Pons (tissue), 1 donor: ENCODE data around the gene MROH7.

Experiments used
- DNase-seq: peaks from one replicate; pipeline ENCODE4 v3.0.0-alpha.2; 2016; ENCODE audit warnings: low spot score

Gene MROH7

DNA sequence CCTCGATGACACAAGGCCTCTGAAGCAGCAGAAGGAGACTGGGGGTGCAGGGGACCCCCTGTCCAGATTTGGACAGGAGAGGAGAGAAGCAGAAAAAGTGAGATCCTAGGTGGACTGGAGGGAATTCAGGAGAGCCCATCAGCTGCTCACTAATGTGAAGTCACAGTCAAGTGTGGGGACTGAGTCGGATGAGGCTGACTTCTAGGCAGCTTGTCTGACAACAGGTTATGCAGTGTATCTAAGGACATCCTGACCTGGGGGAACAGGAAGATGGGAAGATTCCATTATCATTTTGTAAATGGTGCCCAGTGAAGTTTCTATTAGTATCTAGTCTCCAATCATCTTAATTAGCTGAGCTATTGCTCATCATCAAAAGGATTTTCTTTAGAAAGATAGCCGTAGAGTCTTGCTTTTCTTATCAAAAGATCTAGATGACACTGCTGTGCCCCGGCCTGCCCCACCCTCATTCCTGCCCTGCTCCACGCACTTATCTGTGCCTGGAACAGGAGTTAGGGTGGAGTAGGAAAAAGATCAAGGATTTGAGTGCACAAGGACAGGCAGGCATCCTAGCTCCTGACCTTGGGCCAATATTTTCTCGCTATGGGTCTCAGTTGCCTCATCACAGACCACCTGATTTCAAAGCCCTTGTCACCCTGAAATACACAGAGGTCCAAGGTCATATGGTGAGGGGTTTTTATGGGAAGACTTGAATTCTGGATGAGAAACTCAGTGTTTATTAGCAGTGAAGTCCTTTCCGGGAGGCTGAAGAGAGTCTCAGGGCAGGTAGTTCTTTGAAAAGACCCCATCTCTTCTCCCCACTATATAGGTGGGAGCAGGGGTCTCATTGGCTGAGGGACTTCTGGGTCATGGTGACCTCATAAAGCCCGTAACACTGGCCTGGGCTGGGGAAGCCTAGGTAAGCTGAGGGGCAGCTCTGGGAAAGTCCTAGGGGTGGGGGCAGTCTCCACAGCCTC is at the start of gene MROH7:
Gene MROH7, plus strand, starts transcription at position 924 of the 974 bp plus-strand sequence. CDS start 11,141 bp downstream, outside the sequence.
- DNase-seq = no peak

DNA sequence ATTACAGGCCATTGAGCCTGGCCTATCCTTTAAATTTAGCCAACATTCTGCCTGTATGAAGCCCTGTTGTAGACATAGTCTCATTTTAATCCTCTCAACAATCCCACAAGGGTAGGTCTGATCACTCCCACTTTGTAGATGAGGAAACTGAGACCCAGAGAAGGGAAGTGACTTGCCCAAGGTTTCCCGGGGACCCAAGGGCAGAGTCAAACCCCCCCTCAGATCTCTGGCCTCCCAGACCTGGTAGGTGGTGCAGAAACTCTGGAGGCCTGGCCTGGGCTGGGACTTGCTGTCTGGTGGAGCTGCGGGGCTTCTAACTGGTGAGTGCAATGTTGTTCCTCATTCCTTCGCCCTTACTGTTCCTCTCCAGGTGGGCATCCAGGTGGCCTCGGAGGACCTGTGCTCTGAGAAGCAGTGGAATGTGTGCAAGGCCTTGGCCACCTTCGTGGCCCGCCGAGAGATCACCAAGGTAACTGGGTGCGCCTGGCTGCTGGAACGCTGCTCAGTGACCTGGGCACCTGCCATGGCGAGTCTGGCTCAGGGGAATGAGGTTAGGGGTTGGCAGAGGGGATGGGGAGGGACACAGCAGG is 47.9 kb upstream of the MROH7 start:
- DNase-seq = no peak

DNA sequence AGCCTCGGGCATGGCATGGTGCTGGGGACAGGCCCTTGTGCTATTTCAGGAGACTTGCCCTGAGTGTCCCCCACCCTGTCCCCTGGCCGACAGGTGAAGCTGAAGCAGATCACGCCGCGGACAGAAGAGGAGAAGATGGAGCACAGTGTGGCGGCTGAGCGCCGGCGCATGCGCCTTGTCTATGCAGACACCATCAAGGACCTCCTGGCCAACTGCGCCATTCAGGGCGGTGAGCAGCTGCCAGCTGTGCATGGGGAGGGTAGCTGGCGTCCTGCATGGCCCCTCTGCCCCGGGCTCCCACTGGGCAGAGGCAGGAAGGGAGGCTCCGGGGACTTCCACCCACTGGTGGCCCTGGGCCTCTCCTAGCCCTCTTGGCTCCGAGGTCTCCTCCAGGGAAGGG is 47.1 kb upstream of the MROH7 start:
- DNase-seq = no peak

DNA sequence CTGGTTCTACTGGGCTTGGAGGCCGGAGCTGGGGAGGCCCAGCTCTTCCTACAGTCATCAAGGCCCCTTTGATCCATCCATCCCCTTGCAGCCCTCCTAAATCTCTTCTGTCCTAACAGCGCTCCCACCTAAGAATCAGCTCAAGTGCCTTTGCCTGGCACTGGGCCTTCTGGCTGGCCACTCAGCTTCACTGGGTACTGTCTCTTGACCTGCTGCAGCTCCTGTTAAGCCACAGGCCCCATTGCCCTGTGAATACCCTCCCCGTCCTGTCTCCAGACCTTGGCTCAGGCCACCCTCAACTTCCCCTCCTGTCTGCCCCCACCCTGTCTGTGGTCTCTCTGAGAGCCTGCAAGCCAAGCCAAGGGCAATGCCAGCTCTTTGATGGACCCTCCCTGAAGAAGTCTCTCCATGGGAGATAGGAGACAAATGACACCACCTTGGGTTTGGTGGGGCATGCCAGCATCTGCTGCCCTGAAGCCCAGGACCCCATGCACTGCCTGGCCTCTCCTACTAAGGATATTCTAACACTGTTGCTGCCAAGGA is 45.6 kb upstream of the MROH7 start:
- DNase-seq = no peak

DNA sequence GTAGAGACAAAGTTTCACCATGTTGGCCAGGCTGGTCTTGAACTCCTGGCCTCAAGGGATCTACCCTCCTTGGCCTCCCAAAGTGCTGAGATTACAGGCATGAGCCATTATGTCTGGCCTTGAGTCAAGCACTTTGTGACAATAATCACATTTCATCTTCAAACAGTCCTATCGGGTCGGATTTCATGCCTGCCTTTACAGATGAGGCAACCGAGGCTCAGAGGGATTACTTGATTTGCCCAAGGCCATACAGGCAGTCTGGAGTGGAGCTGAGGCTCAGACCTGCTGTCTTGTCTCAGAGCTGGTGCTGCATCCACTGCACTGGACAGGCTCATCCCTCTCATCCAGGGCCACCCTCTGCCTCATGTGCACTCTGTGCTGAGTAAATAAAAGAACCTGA is 44.8 kb upstream of the MROH7 start:
- DNase-seq = no peak

DNA sequence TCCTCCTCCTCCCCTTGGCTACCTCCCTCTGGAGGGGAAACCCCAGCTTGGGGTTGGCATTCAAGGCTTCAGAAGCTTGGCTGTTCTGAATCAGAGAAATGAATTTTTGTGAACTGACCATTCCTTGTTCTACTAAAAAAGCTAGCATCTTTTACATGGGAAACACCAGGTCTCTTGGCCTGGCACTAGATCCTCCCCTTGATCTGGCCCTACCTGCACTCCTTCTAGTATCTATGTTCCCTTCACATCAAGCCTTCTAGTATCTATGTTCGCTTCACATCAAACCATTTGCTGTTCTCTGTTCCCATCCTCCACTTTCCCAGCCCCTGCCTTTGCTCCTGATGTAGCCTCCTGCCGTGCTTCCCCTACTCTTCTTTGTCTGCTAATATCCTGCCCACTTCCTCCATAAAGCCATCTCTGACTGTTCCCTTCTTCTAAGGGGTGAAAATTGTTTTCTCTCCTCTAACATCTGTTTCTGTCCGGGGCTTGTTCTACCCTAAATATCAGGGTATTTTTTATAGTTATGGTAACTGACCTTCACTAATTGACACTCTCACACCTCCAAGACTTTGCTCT is 44.0 kb upstream of the MROH7 start:
- no peak for DNase-seq

DNA sequence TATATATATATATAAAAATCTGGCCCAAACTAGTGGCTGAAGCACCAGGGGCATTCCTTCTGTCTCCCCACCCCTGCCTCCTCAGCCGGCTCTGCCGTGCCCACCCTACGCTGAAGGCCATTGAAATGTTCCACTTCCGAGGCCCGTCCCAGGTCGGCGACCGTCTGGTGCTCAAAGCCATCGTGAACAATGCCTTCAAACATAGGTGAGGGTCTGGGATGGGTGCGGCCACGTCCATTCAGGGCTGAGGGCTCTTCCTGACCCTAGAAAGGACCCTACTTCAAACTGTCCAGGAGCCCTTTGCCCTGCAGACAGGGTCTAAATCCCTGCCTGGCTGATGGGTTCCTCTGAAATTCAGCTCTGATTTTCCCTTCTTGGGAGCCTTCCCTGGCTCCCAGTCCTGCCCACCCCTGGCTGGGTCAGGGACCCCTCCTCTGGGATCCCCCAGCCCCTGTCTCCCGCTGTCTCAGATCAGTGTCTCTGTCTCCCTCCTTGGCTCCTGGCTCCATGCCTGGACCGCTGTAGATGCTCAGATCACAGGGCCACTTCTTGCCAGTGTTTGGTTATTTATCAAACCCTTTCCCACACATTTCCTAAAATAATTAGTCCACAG is 42.3 kb upstream of the MROH7 start:
- DNase-seq = no peak

DNA sequence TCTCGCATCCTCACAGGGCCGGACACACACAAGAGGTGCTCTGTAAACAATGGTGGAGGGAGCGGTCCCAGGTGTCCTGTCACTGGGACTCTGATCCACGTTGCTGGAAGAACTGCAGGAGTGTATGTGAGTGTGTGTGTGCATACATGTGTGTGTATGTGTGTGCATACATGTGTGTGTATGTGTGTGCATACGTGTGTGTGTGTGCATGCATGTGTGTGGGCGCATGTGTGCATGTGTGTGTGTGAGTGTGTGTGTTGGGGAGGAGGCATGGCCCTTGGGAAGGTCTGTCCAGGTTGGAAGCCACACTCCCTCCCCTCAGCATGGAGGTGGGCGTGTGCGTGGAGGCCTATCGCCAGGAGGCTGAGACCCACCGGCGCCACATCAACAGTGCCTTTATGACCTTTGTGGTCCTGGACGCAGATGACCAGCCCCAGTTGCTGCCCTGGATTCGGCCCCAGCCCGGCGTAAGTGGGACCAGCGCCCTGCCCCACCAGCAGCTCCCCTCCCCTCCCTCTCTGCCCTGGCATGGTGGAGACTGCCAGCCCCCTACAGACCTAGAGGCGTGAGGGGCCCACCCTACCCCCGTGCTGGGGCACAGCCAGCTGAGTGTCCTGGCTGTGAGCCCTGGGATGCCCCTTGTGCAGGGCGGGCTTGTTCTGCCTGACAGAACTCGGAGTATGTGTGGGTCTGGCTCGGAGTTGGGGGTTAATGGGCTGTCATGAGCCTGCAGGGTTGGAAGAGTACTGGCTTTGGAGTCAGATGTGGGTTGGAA is 40.5 kb upstream of the MROH7 start:
- DNase-seq = no peak

DNA sequence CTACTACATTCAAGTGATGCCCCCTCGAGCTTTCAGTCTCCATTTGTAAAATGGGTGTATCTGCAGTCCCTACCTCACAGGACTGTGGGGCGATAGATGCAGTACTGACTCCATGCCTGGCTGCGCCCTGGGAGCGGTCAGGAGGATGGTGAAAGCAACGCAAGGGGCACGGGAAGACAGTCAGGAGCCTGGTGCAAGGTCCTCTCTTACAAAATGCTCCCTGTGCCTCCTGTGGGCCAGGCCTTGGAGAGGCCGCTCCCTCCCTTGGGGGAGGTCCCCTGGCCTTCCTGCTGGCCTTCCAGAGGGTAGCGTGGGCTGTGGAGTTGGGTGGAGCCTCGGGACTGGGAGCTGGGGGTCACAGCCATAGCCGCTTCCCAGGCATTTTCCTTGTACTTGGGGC is 39.9 kb upstream of the MROH7 start:
- DNase-seq = no peak

DNA sequence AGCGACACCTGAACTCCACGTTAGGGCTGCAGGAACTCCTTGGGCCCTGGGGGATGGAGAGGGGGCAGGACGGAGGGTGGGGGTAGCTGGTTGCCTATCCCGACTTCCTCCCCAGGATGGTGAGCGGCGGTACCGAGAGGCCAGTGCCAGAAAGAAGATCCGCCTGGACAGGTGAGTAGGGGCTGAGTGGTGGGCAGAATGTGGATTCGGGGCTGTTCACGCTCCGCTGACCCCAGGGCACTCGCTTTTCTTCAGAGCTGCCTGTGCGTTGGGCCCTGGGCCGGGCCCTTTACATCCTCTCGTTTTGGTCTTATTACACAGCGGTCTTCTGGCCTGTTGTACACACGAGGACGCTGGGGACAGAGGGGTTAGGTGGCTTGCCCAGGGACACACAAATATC is 39.0 kb upstream of the MROH7 start:
- no peak for DNase-seq

DNA sequence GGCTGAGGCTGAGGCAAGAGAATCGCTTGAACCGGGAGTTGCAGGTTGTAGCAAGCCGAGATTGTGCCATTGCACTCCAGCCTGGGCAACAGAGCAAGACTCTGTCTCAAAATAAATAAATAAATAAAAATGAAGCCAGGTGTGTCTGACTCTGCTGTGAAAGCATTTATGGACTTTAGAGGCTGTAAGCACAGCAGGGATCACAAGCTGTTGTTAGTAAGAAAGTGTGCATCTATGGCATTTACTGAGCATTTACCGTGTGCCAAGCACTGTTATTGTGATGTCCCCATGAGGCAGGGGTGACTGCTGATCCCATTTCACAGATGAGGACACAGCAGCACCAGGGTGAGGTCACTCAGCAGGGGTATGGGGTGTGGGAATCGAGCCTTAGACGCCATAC is 38.3 kb upstream of the MROH7 start:
- no peak for DNase-seq

DNA sequence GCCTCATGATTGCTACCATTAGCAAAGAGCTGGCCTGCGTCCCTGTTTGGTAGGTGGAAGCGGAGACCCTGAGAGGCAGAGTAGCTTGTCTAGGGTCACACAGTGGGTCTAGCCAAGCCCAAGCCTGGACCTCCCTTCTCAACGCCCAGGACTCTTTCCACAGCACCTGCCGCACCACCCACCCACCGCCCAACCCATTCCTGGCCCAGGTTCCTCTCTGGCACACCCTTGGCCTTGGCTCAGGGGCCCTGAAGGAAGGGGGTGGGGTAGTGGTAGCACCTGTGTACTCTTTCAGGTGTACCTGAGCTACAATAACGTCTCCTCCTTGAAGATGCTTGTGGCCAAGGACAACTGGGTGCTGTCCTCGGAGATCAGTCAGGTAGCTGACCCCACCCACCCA is 37.5 kb upstream of the MROH7 start:
- DNase-seq = no peak

DNA sequence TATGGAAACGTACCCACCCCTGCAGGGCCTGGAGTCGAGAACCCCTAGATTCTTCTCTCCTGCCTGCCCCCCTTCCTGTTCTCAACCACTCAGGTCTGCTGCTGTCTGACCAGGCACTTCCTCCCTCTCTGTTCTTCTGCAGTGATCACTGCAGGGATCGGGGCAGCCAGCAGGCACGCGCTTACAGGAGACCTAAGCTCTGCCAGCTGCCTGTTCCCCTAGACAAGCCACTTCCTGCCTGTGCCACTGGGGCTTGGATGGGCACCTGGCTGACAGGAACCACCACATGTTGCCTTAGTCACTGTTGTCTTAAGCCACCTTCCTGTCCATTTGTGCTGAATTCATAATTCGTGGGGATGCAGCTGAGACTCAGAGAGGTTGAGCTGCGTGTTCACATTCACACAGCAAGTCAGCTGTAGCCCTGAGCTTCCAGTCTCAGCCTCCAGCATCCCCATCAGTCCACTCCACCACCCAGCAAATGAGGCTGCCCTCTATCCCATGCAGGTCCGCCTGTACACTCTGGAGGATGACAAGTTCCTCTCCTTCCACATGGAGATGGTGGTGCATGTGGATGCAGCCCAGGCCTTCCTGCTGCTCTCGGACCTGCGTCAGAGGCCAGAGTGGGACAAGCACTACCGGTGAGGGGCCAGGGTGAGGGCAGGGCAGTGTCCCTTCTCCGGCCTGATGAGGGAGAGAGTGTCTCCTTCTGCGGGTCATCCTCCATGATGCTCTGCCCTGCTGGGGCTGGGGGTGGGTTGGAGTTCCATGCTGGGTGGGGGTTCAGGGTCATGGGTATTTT is 36.8 kb upstream of the MROH7 start:
- no peak for DNase-seq

DNA sequence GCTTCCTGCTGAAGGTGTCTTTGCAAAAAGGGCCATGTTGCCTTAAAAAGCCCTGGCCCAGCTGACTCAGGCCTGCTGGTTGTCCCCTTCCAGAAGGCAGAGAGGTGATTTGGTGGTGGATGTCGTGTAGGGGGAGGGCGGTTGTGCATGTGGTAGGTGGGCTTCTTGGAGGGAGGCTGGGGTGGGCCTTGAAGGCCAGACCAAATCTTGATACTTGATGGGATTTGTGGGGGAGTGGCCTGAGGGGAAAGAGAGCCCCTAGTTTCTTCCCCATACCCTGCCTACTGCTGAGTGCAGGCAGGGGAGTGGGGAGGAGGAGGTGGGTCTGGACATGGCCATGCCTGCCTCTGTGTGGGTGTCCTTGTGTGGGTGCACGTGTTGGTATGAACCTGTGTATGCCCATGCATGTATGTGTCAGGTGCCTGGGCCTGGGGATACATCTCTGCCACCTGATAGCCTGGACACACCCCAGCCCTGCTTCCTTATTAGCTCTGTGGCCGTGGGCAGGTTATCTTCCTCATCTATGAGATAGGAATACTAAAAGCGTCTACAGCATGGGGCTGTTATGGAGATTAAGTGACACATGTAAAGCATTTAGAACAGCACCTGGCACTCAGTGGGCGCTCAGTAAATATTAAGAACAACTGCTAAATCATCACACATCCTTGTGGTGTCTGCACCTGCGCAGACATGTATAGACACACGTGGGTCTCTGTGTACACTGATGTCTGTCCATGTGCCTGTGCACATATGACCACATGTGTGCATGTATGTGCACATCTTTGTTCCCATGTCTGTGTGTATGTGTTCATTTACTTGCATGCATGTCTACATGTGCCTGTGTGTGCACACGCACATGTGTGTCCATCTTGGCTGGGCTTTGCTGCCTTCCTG is 35.2 kb upstream of the MROH7 start:
- DNase-seq = no peak

DNA sequence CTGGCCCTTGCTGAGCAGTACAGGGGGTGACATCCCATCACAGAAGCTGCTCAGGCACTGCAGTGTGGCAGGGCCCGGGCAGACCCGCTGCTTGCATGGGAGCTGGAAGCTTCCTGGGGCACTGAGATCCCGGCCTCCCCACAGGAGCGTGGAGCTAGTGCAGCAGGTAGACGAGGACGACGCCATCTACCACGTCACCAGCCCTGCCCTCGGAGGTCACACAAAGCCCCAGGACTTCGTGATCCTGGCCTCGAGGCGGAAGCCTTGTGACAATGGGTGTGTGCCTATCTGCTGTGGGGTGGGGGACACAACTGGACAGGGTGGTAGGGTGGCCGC is 34.6 kb upstream of the MROH7 start:
- no peak for DNase-seq

DNA sequence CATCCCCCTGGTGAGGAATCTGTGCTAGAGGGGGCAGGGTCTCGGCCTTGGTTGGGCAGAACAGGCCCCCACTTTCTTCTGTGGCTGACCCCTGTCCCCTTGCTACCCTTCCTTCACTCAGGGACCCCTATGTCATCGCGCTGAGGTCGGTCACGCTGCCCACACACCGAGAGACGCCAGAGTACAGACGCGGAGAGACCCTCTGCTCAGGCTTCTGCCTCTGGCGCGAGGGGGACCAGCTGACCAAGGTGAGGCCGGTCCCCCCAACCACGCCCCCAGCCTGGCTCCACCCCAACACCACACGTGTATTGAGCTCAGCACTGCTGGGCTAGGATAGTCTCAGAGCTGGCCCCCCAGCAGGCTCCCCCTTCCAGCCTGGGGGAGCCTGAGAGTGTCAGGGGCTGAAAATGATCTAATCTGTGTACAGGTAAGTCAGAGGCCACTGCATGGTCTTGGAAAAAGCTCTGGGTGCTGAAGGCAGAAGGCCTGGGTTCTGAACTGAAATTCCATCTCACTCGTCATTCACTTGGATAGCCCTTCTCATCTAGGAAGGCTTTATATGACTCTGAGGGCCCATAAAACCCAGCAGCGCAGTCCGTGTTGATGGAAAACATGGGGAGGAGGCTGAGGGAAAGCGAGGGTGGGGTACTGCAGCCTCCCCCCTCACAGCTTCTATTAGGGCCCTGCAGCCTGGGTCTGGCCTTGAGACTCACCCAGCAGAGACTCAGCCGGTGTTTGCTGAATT is 33.6 kb upstream of the MROH7 start:
- no peak for DNase-seq

DNA sequence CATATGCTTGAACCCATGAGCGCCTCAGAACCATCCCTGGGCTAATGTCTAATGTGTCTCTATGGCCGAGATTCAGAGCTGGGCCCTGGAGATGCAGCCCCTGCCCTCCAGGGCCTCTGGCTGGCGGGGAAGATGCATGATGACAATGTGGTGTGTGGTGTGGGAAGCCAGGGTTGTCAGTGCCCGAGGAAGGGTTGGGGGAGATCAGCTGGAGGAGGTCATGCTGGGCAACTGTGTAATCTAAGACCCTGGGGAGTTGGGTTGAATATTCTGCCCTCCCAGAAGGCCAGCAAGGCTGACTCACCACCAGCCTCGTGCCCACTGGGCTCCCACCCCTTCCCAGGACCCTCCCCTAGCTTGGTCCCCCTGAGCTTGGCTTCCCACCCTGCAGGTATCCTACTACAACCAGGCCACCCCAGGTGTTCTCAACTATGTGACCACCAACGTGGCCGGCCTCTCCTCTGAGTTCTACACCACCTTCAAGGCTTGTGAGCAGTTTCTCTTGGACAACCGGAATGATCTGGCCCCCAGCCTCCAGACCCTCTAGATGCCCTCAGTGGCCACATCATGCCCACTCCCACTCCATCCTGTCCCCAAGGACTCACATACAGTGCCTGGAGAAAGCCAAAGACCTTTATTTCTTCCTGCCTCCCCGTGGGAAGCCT is 32.9 kb upstream of the MROH7 start:
- no peak for DNase-seq

DNA sequence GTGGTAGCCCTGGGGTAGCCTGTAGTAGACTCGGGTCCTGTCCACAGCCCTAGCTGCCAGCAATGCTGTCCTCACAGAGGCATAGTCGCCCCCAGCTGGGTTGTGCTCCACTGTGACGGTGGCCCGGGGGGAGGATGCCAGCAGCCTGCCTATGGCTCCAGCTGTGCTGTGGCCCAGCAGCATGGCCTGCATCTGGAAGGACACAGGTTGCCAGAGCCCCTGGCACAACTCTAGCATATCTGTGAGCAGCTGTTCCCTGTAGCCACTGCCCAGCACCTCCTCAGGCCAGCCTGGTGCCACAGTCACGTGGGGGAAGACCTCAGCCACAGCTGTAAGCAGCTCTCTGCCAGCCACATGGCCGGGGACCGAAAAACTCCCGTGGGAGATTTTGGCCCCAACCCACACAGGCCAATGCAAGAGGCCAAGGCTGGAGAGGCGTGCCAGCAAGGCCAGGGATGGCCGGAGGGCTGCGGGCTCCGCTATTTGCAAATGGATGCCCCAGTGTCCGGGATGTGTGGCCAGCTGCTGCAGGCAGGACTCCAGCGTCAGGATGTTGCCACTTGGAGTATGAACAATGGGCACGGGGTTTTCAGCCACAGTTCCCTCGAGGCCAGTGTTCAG is 32.2 kb upstream of the MROH7 start:
- peak; percentile 20 for DNase-seq
